Stimulated activated naive B cell treated with anti-CD40 and anti-IgM and Interleukin-4, amounts not matched to agents 10 μg/mL and 1 μg/mL and 100 μg/mL, for 72 hours (primary cell): ENCODE data around the gene JARID2.

Source experiments
- ATAC-seq, 2 donors: fragments of 150-1000 bp; cut with Tn5 transposase; replicated peaks; 2 replicates each; pipeline ENCODE4 v1.10.0; 2021; ENCODE audit warnings: moderate library complexity in 1 of 2
- DNase-seq: peaks from one replicate; pipeline ENCODE4 v3.0.0; 2021
- H3K27ac Mint-ChIP-seq: one replicate; pipeline ENCODE4 v1.8.0; 2022; ENCODE audit warnings: mild to moderate bottlenecking, mixed read lengths
- H3K27me3 Mint-ChIP-seq, 2 donors: one replicate each; pipeline ENCODE4 v1.8.0; 2022; ENCODE audit warnings: mixed read lengths in 2 of 2
- H3K36me3 Mint-ChIP-seq, 2 donors: one replicate each; pipeline ENCODE4 v1.8.0; 2022; ENCODE audit warnings: mixed read lengths in 2 of 2, mild to moderate bottlenecking in 1 of 2
- H3K4me1 Mint-ChIP-seq, 2 donors: one replicate each; pipeline ENCODE4 v1.8.0; 2022; ENCODE audit warnings: mixed read lengths in 2 of 2, mild to moderate bottlenecking in 1 of 2
- H3K4me3 Mint-ChIP-seq, 2 donors: one replicate each; pipeline ENCODE4 v1.8.0; 2022; ENCODE audit warnings: mild to moderate bottlenecking in 2 of 2, mixed read lengths in 2 of 2, moderate library complexity in 1 of 2
- H3K9me3 Mint-ChIP-seq, 2 donors: one replicate each; pipeline ENCODE4 v1.8.0; 2022; ENCODE audit warnings: mixed read lengths in 2 of 2, mild to moderate bottlenecking in 1 of 2

JARID2 gene

DNA sequence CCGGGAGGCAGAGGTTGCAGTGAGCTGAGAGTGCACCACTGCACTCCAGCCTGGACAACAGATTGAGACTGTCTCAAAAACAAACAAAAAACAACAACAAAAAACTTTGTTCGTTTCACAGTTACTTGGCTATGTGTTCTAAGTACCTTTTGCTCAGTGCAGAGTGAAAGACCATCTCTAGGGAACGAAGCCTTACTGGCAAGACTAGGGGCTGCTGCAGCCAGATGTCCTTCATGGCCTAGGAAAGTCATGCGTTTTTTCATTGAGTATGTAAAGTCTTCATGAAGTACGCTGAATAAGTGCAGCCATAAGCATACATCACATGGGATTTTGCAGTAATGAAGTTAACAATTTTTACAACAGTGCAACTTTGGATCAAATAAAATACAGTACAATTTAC is 111.1 kb downstream of the JARID2 start:
- H3K36me3 Mint-ChIP-seq: peaks cover 14 to 26% of the 10 kb centered on the region in 2 donors
- no peaks in the 10 kb centered on the region for H3K9me3 Mint-ChIP-seq
- ATAC-seq (no peak), DNase-seq (no peak)
- peaks cover 45 to 75% of the 10 kb centered on the region in 2 donors for H3K4me1 Mint-ChIP-seq
- no peak overlapping the region for H3K27ac Mint-ChIP-seq
- no peak overlapping the region for H3K4me3 Mint-ChIP-seq
- H3K27me3 Mint-ChIP-seq: no peaks in the 10 kb centered on the region

DNA sequence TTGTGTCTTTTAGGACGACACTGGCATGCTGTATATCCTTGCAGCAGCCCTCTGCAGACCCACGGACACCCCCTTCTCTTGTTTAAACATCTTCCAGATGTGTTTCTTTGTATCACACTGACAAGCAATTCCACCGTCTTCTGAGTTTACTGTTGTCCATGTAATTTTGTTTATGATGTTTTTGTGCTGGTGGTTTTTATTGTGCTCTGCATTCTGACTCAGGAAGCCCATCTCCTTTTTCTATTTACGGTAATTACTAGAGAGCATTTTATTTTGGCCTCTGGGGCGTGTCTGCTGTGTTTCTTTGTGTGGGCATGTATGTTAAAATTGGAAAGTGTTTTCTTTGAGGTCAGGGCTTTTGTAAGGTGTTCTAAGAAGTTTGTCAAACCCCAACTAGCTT is 111.9 kb downstream of the JARID2 start:
- no peak for ATAC-seq
- Mint-ChIP-seq H3K9me3 (no peaks in the 10 kb centered on the region), H3K36me3 (peaks cover 14 to 26% of the 10 kb centered on the region in 2 donors), H3K27me3 (no peaks in the 10 kb centered on the region), H3K4me3 (no peak overlapping the region), H3K4me1 (peaks cover 39 to 67% of the 10 kb centered on the region in 2 donors), H3K27ac (no peak overlapping the region)
- DNase-seq: no peak

DNA sequence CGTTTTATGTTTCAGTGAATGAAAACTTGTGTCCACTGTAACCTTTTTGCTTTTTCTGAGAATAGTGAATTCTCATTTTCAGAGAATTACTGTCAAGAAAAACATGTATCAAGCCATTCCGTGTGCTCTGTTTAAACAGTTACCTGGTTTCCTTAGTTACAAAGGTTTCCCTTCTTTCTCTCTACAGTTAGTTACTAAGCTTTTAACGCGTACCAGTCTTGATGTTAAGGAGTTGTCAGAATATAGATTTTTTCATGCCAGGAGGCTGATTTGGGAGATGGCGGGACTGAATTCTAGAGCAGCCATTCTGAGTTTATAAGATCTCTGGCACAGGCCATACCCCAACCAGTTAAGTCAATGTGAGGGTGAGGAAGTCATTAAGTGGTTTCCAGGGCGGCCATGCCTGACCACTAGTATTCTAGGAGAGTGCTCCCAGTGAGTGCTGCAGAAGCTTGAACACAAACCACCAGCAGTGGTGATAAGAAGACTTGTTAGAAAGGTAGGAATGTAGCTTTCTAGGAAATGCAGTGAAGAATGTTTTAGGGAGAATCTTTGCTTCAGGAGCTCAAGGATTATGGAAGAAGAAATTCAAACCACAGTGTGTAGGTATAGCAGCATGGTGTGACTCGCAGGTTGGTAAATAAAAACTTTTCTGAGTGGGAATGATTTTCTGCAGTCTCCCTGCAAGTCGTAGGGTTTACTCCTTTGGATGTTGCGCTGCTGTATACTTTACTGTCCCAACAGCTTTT is 112.9 kb downstream of the JARID2 start:
- Mint-ChIP-seq H3K9me3 (no peaks in the 10 kb centered on the region), H3K4me1 (peaks cover 36 to 57% of the 10 kb centered on the region in 2 donors), H3K36me3 (peaks cover 14 to 25% of the 10 kb centered on the region in 2 donors), H3K27me3 (no peaks in the 10 kb centered on the region), H3K27ac (no peak overlapping the region), H3K4me3 (peak overlapping the region; percentile 12 to 51)
- ATAC-seq (peak; percentile 86 to 87), DNase-seq (no peak)

DNA sequence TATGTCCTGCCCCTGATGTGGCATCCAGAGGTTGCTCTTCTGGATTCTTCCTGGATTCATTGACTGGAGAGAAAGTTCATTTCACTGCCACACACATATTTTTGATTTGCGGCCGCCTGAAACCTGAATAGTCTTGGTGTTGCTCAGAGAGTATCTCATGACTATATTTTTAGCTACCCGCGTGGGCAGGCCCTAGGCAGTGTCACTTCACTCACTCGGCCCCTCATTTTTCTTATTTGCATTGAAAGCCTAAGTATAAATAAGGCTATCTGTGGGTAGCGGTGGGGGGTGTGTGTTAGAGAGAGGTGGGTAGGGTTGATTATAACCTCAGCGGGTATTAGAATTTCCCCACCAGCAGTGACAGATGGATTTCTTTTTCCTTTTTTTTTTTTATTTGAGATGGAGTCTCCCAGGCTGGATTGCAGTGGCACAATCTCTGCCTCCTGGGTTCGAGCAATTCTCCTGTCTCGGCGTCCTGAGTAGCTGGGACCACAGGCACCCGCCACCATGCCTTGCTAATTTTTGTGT is 113.5 kb downstream of the JARID2 start:
- ATAC-seq (peak; percentile 67 to 73), DNase-seq (no peak)
- Mint-ChIP-seq H3K9me3 (no peaks in the 10 kb centered on the region), H3K27ac (no peak overlapping the region), H3K4me1 (peaks cover 34 to 51% of the 10 kb centered on the region in 2 donors), H3K4me3 (peak overlapping the region; percentile 11 to 51), H3K36me3 (peaks cover 14 to 19% of the 10 kb centered on the region in 2 donors), H3K27me3 (no peaks in the 10 kb centered on the region)

DNA sequence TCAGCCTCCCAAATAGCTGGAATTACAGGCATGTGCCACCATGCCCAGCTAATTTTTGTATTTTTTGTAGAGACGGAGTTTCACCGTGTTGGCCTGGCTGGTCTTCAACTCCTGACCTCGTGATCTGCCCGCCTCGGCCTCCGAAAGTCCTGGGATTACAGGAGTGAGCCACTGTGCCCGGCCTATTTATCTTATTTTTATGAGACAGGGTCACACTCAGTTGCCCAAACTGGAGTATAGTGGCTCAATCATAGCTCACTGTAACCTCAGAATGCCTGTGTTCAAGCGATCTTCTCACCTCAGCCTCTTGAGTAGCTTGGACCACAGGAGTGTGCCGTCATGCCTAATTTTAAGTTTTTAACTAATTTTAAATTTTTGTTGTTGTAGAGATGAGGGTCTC is 114.4 kb downstream of the JARID2 start:
- no peak overlapping the region for H3K27ac Mint-ChIP-seq
- ATAC-seq: no peak

DNA sequence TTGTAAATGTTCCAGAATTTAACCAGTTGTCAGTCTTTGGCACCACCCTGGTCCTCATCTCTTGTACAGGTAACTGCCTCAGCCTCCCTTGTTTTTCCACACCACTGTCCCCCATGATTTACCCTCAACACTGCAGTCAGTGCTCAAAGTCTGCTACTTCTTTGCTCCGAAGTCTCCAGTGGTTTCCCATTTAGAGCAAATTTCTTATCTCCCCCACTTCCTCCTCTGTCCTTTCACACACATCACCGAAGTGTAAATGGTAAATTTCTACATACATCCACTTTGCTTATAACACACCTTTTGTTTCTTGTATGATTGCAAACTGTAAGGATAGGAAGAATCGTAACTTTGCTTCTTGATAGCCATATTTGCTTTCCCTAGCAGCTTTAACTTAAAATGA is 115.3 kb downstream of the JARID2 start:
- no peak overlapping the region for H3K4me3 Mint-ChIP-seq
- peaks cover 7 to 8% of the 10 kb centered on the region in 2 donors for H3K36me3 Mint-ChIP-seq
- no peak for ATAC-seq
- H3K27me3 Mint-ChIP-seq: no peaks in the 10 kb centered on the region
- no peak for DNase-seq
- H3K27ac Mint-ChIP-seq: no peak overlapping the region
- no peaks in the 10 kb centered on the region for H3K9me3 Mint-ChIP-seq
- peaks cover 36 to 45% of the 10 kb centered on the region in 2 donors for H3K4me1 Mint-ChIP-seq

More for the DNA sequence above, 114.4 kb downstream of the JARID2 start:
- H3K4me1 Mint-ChIP-seq: peaks cover 37 to 48% of the 10 kb centered on the region in 2 donors
- H3K4me3 Mint-ChIP-seq: no peak overlapping the region
- no peaks in the 10 kb centered on the region for H3K9me3 Mint-ChIP-seq
- peaks cover 14 to 16% of the 10 kb centered on the region in 2 donors for H3K36me3 Mint-ChIP-seq
- H3K27me3 Mint-ChIP-seq: no peaks in the 10 kb centered on the region
- no peak for DNase-seq

DNA sequence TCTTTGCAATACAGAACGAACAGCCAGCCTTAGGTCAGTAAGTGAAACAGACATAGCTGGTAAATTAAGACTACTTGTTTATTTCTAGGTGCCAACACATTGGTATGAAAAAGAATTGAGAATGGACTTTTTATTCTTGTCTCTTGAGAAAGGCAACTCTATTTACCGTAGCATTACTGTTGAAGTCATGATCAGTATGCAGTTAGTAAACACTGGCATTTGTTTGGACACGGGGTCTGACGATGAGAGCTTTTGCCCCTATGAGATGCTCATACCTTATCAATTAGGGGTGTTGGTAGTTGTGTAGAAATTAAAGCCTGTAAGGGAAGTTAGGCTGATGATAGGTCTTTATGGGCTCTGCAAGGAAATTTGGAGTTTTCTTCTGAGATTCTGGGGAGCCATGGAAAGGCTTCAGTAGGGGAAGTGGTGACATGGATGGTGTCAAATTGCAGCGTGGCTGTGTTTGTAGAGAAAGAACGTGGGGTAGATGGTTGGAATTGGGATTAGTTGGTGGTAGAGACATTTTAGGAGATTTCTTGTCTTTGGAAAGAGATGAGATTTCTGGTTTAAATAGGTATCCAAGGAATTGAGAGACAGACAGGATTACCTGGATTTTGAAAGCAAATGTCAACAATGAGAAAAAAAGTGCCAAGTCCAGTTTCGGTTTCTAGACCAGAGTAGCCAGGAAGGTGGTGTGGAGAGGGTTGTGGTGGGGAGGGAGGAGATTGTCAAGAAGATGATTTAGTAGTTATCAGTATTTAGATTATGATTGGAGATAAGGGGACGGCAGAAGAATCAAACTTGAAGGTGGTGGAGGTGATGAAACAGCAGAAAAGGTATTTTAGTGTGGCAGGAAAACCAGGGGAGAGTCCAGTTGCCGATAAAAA is 116.6 kb downstream of the JARID2 start:
- no peak for DNase-seq
- Mint-ChIP-seq H3K9me3 (no peaks in the 10 kb centered on the region), H3K4me1 (peaks cover 39 to 45% of the 10 kb centered on the region in 2 donors), H3K27ac (no peak overlapping the region), H3K4me3 (no peak overlapping the region), H3K36me3 (peaks cover 5 to 6% of the 10 kb centered on the region in 2 donors), H3K27me3 (no peaks in the 10 kb centered on the region)
- no peak for ATAC-seq

DNA sequence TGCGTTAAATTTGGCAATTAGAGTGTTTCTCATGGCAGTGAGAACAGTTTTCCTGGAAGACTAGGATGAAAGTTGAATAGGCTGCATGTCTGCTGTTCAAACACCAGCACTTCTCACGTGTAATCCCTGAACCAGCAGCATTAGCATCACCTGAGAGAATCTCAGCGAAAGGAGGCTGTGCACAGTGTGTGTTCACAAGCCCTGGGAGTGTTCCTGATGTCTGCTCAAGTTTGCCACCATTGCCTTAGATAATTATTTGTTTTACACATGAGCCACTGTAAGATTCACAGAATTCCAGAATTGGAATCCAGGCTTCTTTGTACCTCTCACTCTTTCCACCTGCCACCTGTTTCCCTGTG is 117.3 kb downstream of the JARID2 start:
- Mint-ChIP-seq H3K27me3 (no peaks in the 10 kb centered on the region), H3K27ac (no peak overlapping the region), H3K9me3 (no peaks in the 10 kb centered on the region), H3K4me1 (peaks cover 37 to 45% of the 10 kb centered on the region in 2 donors), H3K4me3 (no peak overlapping the region), H3K36me3 (peaks cover 3 to 9% of the 10 kb centered on the region in 2 donors)
- DNase-seq: no peak
- ATAC-seq: no peak

DNA sequence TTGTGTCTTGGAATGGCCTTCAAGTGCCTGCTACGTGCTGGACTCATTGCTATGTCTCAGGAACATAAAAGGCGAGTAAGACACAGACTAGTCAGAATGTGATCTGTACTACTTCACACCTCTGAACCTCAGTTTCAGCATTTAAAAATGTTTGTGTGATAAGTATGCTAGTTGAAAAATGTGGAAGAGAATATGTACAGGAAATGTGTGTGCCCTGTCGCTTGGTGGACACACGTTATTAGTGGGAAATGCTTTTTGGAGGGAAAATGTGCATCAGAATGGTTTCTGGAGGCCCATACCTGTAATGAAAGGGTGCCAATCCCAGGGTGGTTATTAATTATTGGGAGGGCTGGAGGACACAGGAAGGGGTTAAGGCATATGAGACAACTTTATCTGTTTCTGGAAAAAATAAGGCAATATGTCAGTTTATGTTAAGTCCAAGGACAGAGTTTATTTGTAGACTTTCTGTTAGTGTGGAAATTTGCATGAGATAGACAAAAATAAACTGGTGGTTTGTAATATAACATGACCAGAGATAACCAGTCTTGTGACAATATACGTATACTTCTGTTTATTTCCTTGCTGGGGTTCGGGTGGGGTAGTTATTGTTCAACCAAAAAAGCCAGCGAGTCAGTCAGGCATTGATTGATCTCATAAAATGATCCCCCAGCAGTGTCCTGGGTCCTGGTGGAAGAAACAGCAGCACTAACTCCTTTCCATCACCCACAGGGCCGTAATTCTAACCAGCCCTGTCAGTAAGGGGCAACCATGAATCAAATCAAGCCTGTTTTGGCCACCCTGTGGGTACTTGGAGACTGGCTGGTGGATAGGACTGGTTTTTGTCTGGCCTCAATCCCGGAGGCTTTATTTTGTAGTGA is 117.9 kb downstream of the JARID2 start:
- DNase-seq (no peak), ATAC-seq (peak; percentile 40 to 48)
- H3K9me3 Mint-ChIP-seq: no peaks in the 10 kb centered on the region

DNA sequence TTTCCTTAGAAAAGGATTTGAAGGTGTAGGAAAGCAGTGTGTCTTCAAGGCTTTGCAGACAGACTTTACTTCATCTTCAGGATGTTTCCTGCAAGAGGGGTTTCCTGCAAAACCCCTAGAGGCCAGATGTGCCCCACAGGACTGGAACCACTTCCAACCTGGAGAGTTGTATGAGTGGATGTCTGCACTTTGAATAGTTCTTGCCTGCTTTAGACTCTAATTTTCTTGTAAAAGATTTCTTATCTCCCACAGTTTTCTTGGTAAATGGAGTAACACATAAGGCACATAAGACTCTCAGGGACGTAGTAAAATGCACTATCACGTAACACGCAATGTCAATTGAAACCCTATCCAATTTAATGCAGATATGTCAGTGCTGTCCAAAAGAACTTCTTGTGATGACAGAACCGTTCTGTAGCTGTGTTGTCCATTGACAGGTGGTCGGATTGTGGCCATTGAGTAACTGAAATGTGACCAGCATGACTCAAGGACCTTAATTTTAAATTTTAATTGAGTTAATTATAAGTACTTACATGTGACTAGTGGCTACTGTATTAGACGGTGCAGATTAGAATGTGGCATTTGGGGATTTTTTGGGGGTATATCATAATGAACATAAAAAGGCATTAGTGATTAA is 118.7 kb downstream of the JARID2 start:
- H3K4me1 Mint-ChIP-seq: peaks cover 38 to 45% of the 10 kb centered on the region in 2 donors
- no peak overlapping the region for H3K27ac Mint-ChIP-seq
- H3K4me3 Mint-ChIP-seq: peak overlapping the region in 1 of 2 donors; percentile 47
- H3K36me3 Mint-ChIP-seq: peaks cover 4 to 11% of the 10 kb centered on the region in 2 donors
- no peaks in the 10 kb centered on the region for H3K27me3 Mint-ChIP-seq
- no peaks in the 10 kb centered on the region for H3K9me3 Mint-ChIP-seq
- DNase-seq: no peak
- ATAC-seq: peak in 1 of 2 donors; percentile 9

More for the DNA sequence above, 117.9 kb downstream of the JARID2 start:
- peak overlapping the region in 1 of 2 donors; percentile 47 for H3K4me3 Mint-ChIP-seq
- H3K27me3 Mint-ChIP-seq: no peaks in the 10 kb centered on the region
- H3K36me3 Mint-ChIP-seq: peaks cover 4 to 13% of the 10 kb centered on the region in 2 donors
- peaks cover 40 to 46% of the 10 kb centered on the region in 2 donors for H3K4me1 Mint-ChIP-seq
- no peak overlapping the region for H3K27ac Mint-ChIP-seq

DNA sequence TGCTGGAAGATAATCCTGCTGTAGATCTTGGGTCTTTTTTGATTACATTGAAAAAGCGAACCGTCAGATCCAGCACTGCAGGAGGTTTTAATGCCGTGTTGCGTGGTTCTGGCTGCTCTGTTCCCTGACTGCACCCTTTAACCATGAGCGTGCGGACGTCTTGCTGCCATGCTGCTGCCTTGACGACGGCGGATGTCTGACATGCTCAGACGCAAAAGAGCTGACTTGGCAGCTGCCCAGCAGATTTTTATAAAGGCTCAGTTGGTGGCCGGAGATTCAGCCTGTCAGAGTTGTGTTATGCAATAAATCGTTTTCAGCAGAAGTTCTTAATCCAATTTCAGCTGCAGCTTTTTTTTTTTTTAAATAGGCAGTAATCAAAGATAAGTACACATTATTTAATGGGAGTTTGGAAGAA is 119.4 kb downstream of the JARID2 start:
- ATAC-seq: peak; percentile 84 to 93

DNA sequence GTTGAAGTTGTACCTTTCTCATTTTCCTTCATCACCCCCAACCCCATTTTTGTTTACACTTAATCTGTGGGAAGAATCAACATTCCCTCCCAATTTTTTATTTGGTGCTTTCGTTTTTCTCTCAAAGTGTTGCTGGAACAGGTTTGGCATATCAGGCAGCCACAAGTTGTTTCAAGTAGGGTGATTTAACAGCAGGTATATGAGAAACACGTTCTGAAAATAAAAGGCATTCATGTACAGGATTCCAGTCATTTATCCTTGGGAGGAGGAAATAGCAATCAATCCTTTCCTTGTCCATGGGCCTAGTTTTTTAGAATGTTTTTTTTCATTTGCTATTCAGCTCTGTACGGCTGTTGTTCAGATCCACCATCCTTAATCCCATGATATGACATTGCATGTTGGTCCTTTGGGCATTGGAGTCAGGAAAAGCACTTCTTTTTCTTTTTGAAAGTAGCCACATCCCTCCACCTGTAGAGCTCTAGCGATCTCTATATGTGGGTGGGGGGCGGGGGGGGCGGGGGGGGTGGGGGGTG is 120.2 kb downstream of the JARID2 start:
- peaks cover 47 to 57% of the 10 kb centered on the region in 2 donors for H3K4me1 Mint-ChIP-seq
- H3K36me3 Mint-ChIP-seq: peaks cover 4 to 16% of the 10 kb centered on the region in 2 donors
- H3K27me3 Mint-ChIP-seq: no peaks in the 10 kb centered on the region
- no peak overlapping the region for H3K27ac Mint-ChIP-seq
- ATAC-seq (no peak), DNase-seq (no peak)
- no peaks in the 10 kb centered on the region for H3K9me3 Mint-ChIP-seq
- no peak overlapping the region for H3K4me3 Mint-ChIP-seq

More for the DNA sequence above, 119.4 kb downstream of the JARID2 start:
- Mint-ChIP-seq H3K4me3 (peak overlapping the region; percentile 53 to 76), H3K27me3 (no peaks in the 10 kb centered on the region), H3K9me3 (no peaks in the 10 kb centered on the region), H3K4me1 (peaks cover 40 to 49% of the 10 kb centered on the region in 2 donors), H3K27ac (peak overlapping the region; percentile 27), H3K36me3 (peaks cover 4 to 16% of the 10 kb centered on the region in 2 donors)
- peak; percentile 32 for DNase-seq

DNA sequence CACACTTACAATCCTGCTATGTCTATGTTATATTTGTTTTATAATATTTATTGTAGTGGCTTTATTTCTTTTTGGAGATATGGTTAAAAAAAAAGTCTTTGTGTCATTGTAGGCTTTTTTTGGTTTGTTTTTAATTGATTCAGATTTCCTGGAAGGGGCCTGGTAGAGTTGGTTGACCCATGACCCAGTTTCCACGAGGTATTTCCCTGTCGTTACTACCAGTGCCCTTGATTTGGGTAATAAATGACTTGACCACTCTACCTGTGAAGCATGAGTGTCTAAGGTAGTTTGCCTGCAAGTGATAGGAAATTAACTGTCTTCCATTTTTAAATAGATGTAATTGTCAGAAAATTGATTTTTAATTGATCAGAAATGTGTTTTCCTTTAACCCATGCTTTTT is 121.0 kb downstream of the JARID2 start:
- DNase-seq (no peak), ATAC-seq (no peak)
- peaks cover 4 to 16% of the 10 kb centered on the region in 2 donors for H3K36me3 Mint-ChIP-seq
- peaks cover 55 to 65% of the 10 kb centered on the region in 2 donors for H3K4me1 Mint-ChIP-seq
- no peak overlapping the region for H3K4me3 Mint-ChIP-seq
- no peaks in the 10 kb centered on the region for H3K27me3 Mint-ChIP-seq
- H3K27ac Mint-ChIP-seq: no peak overlapping the region
- H3K9me3 Mint-ChIP-seq: no peaks in the 10 kb centered on the region
